ENCODE measurements around the gene ACVR1. TPM values are rescaled to one million over a fixed set of nuclear protein-coding genes. Genes with fewer than 3 reads are reported as not detected.

Gene ACVR1
- total and polyA plus RNA-seq, 2 of the 13 experiments (the other 11 are each of a cell fraction or from before 2014, with no cell fraction given) = 2.3 to 5.4 TPM

GRCh38 chr2:157838442-157839161, 37.5 kb downstream of the ACVR1 start (continued):
- TF ChIP-seq ERF (CRISPR knock-in tag; IDR thresholded peaks at IDR 0.05) = peak; percentile 72; the same call in 1 of the 2 replicates
- peak; percentile 73; the same call in 1 of the 2 replicates for TF ChIP-seq HOMEZ (CRISPR knock-in tag; IDR thresholded peaks at IDR 0.05; ENCODE audit: low read depth)
- TF ChIP-seq PHB2 (IDR thresholded peaks at IDR 0.05; ENCODE audit: partially characterized antibody) = no peak
- no peak for TF ChIP-seq ZNF589 (CRISPR knock-in tag; conservative IDR thresholded peaks at IDR 0.05)
- TF ChIP-seq NFE2L2 (IDR thresholded peaks at IDR 0.05; ENCODE audit: low read length) = peak; percentile 89
- 0 out of 2 replicates have a peak, but pooled peaks have one; percentile 32 for TF ChIP-seq ZNF644 (CRISPR knock-in tag; IDR thresholded peaks at IDR 0.05; ENCODE audit: low read depth)
- TF ChIP-seq PAF1 (CRISPR knock-in tag; IDR thresholded peaks at IDR 0.05) = no peak
- TF ChIP-seq ETV5 (CRISPR knock-in tag; IDR thresholded peaks at IDR 0.05; ENCODE audit: borderline replicate concordance) = peak; percentile 97
- peak; percentile 55; the same call in 1 of the 2 replicates for TF ChIP-seq ZBTB7B (CRISPR knock-in tag; IDR thresholded peaks at IDR 0.05)
- peak; percentile 36; the same call in 1 of the 2 replicates for TF ChIP-seq ZKSCAN1 (IDR thresholded peaks at IDR 0.05; ENCODE audit: low read length)
- peak; percentile 83 for TF ChIP-seq PAXIP1 (CRISPR knock-in tag; conservative IDR thresholded peaks at IDR 0.05)
- TF ChIP-seq ZNF260 (CRISPR knock-in tag; IDR thresholded peaks at IDR 0.05; ENCODE audit: borderline replicate concordance, low read depth) = no peak
- peak; percentile 52; the same call in 1 of the 2 replicates for TF ChIP-seq THRA (CRISPR knock-in tag; IDR thresholded peaks at IDR 0.05; ENCODE audit: borderline replicate concordance)
- no peak for TF ChIP-seq NR3C1 (CRISPR knock-in tag; IDR thresholded peaks at IDR 0.05)
- TF ChIP-seq YY1 (IDR thresholded peaks at IDR 0.05; ENCODE audit: insufficient read depth, insufficient replicate concordance, low read depth, low read length) = peak; percentile 58
- TF ChIP-seq CENPX (CRISPR knock-in tag; IDR thresholded peaks at IDR 0.05) = no peak
- no peak for TF ChIP-seq ZNF142 (CRISPR knock-in tag; IDR thresholded peaks at IDR 0.05)
- TF ChIP-seq PLRG1 (conservative IDR thresholded peaks at IDR 0.05) = no peak
